RPMI8226 (cell line): Measurements from ENCODE around the gene ATM.
"Not testable (repeated sequence)": the region's sequence is repeated elsewhere in the genome, so short reads cannot be mapped to it uniquely, and the experiment has no call there.

ENCODE experiments used
- DNase-seq: peaks from one replicate; pipeline ENCODE4 v3.0.0-alpha.2; 2015

The ATM gene

GRCh38 chr11:108293229-108293628, 70.4 kb downstream of the ATM start:
- no peak for DNase-seq

GRCh38 chr11:108302121-108302785, 79.4 kb downstream of the ATM start:
- no peak for DNase-seq

- no peak for DNase-seq
Measured at GRCh38 chr11:108307751-108308150, 84.9 kb downstream of the ATM start.

- no peak for DNase-seq
Measured at GRCh38 chr11:108313444-108313843, 90.6 kb downstream of the ATM start.

- no peak for DNase-seq
Measured at GRCh38 chr11:108316061-108316460, 93.2 kb downstream of the ATM start.

GRCh38 chr11:108319541-108320145, 96.8 kb downstream of the ATM start:
- no peak for DNase-seq

GRCh38 chr11:108322666-108323065, 99.8 kb downstream of the ATM start:
- DNase-seq, result no peak

- no peak for DNase-seq
Measured at GRCh38 chr11:108324587-108324986, 101.7 kb downstream of the ATM start.

GRCh38 chr11:108333403-108333899, 110.6 kb downstream of the ATM start:
- no peak for DNase-seq

- DNase-seq, result no peak
Measured at GRCh38 chr11:108338750-108339149, 115.9 kb downstream of the ATM start.

GRCh38 chr11:108340973-108341372, 118.1 kb downstream of the ATM start:
- no peak for DNase-seq

- DNase-seq, result no peak
Measured at GRCh38 chr11:108341654-108342053, 118.8 kb downstream of the ATM start.

- no peak for DNase-seq
Measured at GRCh38 chr11:108343714-108344113, 120.8 kb downstream of the ATM start.

GRCh38 chr11:108345767-108346166, 122.9 kb downstream of the ATM start:
- DNase-seq, result no peak

- DNase-seq, result no peak
Measured at GRCh38 chr11:108346451-108346850, 123.6 kb downstream of the ATM start.

GRCh38 chr11:108351468-108351867, 128.6 kb downstream of the ATM start:
- DNase-seq, result no peak

- no peak for DNase-seq
Measured at GRCh38 chr11:108364159-108364558, 141.3 kb downstream of the ATM start.

- no peak for DNase-seq
Measured at GRCh38 chr11:108368134-108368533, 145.3 kb downstream of the ATM start.

GRCh38 chr11:108369064-108369463, 146.2 kb downstream of the ATM start:
- no peak for DNase-seq

- DNase-seq, result no peak
Measured at GRCh38 chr11:108370315-108370714, 147.4 kb downstream of the ATM start.

- no peak for DNase-seq
Measured at GRCh38 chr11:108370990-108371389, 148.1 kb downstream of the ATM start.

GRCh38 chr11:108373505-108373904, 150.6 kb downstream of the ATM start:
- DNase-seq, result not testable (repeated sequence)

- DNase-seq, result no peak
Measured at GRCh38 chr11:108388576-108388975, 165.7 kb downstream of the ATM start.

GRCh38 chr11:108392353-108392752, 169.5 kb downstream of the ATM start:
- no peak for DNase-seq

GRCh38 chr11:108393046-108393445, 170.2 kb downstream of the ATM start:
- no peak for DNase-seq
